GM23248 (cell line): Measurements from ENCODE around the gene VAMP2.

Experiments
- EZH2 ChIP-seq: fragments of 200-600 bp; sonication (generic); IDR thresholded peaks from 2 replicates; pipeline ENCODE4 v1.6.1; 2018; ENCODE audit warnings: antibody characterized with exemption, mild to moderate bottlenecking; ENCODE audit not compliant: insufficient read depth, poor library complexity, severe bottlenecking
- EZH2phosphoT487 ChIP-seq: fragments of 200-600 bp; sonication (generic); IDR thresholded peaks from 2 replicates; pipeline ENCODE4 v1.6.1; 2018; ENCODE audit warnings: antibody characterized with exemption, moderate library complexity, mild to moderate bottlenecking, low read depth; ENCODE audit not compliant: insufficient read depth

DNA sequence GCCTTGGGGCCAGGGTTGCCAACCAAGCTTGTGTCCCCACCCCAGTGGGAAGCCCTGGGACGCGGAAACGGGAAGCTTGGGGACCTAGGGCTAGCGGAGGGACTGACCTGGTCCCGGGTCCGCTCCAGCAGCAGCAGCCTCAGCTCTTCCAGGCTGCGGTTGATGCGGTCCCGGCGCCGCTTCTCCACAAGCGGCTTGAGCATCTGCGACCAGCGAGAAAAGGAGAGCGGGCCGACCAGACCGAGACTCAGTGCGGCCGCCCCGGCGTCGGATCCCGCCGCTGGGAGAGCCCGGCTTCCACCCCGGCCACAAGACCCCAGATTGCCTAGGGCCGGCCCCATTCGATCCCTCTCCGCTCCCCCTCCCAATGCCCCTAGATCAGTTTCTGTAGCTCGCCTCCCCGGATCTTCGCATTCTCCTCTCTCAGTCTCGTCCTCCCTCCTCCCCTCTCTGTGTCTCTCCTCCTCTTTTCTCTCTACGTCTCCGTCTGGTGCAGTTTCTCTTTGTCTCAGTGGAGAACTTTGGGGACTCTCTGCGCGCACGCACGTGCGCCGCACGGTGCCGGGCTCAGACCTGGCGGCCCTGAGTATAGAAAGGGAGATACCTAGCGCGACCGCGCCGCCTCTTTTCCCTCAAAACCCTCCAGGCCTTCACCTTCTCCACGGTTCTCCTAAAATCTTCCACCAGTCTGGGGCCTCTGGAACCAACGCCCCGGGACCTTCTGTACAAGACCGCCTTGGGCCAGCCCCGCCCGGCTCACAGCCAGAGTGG is 39.6 kb downstream of the VAMP2 start:
- TF ChIP-seq EZH2 (no peak), EZH2phosphoT487 (no peak)
